ENCODE measurements around the gene ZFYVE16. TPM values are rescaled to one million over a fixed set of nuclear protein-coding genes. Genes with fewer than 3 reads are reported as not detected.

ZFYVE16 gene
- 53.6 and 56.3 TPM in 2 replicates for total RNA-seq
- long read RNA-seq, full-length matches to known transcripts: 2 of 61 reads
- long read RNA-seq, partial matches to known transcripts: 52 of 61 reads
- long read RNA-seq, other reads (novel, unspliced or antisense): 7 of 61 reads

GRCh38 chr5:80407735-80408483, at the start of gene ZFYVE16:
Gene ZFYVE16 (plus strand): TSS chr5:80408064. CDS start chr5:80434148, 26,084 bp downstream.
- Mint-ChIP-seq H3K36me3 (ENCODE audit: unreplicated experiment) (no peaks in the 10 kb centered on the region), H3K27ac (ENCODE audit: unreplicated experiment) (peak within 1 kb of the TSS; percentile 99), H3K9me3 (ENCODE audit: unreplicated experiment) (no peaks in the 10 kb centered on the region), H3K4me3 (ENCODE audit: unreplicated experiment) (peak within 1 kb of the TSS; percentile 85), H3K27me3 (ENCODE audit: unreplicated experiment) (peaks cover 3% of the 10 kb centered on the region), H3K4me1 (ENCODE audit: unreplicated experiment) (peaks cover 32% of the 10 kb centered on the region)
- TF ChIP-seq, protein P1, sequence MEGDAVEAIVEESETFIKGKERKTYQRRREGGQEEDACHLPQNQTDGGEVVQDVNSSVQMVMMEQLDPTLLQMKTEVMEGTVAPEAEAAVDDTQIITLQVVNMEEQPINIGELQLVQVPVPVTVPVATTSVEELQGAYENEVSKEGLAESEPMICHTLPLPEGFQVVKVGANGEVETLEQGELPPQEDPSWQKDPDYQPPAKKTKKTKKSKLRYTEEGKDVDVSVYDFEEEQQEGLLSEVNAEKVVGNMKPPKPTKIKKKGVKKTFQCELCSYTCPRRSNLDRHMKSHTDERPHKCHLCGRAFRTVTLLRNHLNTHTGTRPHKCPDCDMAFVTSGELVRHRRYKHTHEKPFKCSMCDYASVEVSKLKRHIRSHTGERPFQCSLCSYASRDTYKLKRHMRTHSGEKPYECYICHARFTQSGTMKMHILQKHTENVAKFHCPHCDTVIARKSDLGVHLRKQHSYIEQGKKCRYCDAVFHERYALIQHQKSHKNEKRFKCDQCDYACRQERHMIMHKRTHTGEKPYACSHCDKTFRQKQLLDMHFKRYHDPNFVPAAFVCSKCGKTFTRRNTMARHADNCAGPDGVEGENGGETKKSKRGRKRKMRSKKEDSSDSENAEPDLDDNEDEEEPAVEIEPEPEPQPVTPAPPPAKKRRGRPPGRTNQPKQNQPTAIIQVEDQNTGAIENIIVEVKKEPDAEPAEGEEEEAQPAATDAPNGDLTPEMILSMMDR (IDR thresholded peaks at IDR 0.05): peak; percentile 48
- DNase-seq (ENCODE audit: extremely low spot score, unreplicated experiment): peak; percentile 99

DNA sequence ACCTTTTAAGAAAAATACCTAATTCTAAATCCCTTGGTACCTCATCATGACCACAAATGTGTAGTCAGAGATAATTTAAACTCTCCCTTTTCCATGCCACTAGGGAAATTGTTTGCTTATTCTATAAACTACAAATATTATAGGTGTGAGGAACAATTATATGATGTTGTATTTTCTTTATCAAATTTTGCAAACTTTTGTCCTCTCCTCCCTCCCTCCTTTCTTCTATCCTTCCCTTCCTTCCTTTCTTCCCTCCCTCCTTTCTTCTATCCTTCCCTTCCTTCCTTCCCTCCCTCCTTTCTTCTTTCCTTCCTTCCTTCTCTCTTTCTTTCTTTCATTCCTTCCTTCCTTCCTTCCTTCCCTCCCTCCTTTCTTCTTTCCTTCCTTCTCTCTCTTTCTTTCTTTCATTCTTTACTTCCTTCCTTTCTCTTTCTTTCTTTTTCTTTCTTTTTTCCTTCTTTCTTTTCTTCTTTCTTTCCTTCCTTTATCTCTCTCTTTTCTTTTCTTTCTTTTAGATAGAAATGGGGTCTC, 46.9 kb upstream of the ZFYVE16 start:
- H3K36me3 Mint-ChIP-seq (ENCODE audit: unreplicated experiment): no peaks in the 10 kb centered on the region
- no peaks in the 10 kb centered on the region for H3K9me3 Mint-ChIP-seq (ENCODE audit: unreplicated experiment)
- TF ChIP-seq, protein P1 (IDR thresholded peaks at IDR 0.05): no peak
- DNase-seq (ENCODE audit: extremely low spot score, unreplicated experiment): no peak
- no peak overlapping the region for H3K4me3 Mint-ChIP-seq (ENCODE audit: unreplicated experiment)
- no peaks in the 10 kb centered on the region for H3K4me1 Mint-ChIP-seq (ENCODE audit: unreplicated experiment)
- H3K27ac Mint-ChIP-seq (ENCODE audit: unreplicated experiment): no peak overlapping the region
- H3K27me3 Mint-ChIP-seq (ENCODE audit: unreplicated experiment): peaks cover 7% of the 10 kb centered on the region

- Mint-ChIP-seq H3K27me3 (ENCODE audit: unreplicated experiment) (peaks cover 18% of the 10 kb centered on the region), H3K27ac (ENCODE audit: unreplicated experiment) (no peak overlapping the region), H3K36me3 (ENCODE audit: unreplicated experiment) (no peaks in the 10 kb centered on the region), H3K4me1 (ENCODE audit: unreplicated experiment) (no peaks in the 10 kb centered on the region), H3K9me3 (ENCODE audit: unreplicated experiment) (no peaks in the 10 kb centered on the region), H3K4me3 (ENCODE audit: unreplicated experiment) (no peak overlapping the region)
- no peak for DNase-seq (ENCODE audit: extremely low spot score, unreplicated experiment)
- TF ChIP-seq, protein P1 (IDR thresholded peaks at IDR 0.05): no peak
These were observed 43.0 kb upstream of the ZFYVE16 start for GRCh38 chr5:80364892-80365291.

DNA sequence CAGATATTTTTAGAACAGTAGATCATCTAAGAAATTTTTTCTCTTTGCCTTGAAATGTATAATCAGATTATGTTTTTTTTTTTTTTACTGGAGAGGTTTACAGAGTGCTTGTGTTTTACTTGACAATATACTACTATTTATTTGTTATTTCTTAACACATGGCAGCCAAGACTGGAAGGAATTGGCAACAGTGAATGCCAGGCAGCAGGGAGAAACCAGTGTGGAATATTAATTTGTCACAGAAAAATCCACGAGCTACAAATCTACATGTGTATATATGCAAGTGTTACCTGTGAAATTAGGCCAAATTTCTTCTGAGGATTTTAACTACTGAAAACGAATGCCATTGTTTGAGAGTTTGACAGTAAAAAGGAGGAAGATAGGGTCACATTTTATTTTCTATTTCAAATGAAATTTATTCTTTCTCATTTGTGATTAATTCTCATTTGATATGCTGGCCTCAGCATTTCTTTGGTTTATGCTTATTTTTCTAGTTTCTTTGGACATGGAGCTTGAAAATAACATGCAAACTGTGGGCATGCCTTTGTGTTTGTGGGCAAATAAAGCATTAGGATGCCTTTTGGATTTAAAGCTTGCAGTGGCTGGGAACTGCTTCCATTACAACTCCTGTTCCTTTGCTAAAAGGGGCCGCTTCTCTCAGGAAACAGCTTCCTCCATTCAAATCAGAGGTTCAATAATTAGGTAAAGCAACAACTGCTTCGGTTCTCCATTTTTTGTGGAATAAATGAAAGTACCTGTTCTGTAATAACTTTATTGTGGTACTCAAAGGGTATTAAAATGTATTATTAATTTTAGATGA, 39.0 kb upstream of the ZFYVE16 start:
- H3K4me1 Mint-ChIP-seq (ENCODE audit: unreplicated experiment): no peaks in the 10 kb centered on the region
- TF ChIP-seq, protein P1 (IDR thresholded peaks at IDR 0.05): no peak
- no peak overlapping the region for H3K4me3 Mint-ChIP-seq (ENCODE audit: unreplicated experiment)
- no peaks in the 10 kb centered on the region for H3K36me3 Mint-ChIP-seq (ENCODE audit: unreplicated experiment)
- no peaks in the 10 kb centered on the region for H3K9me3 Mint-ChIP-seq (ENCODE audit: unreplicated experiment)
- H3K27me3 Mint-ChIP-seq (ENCODE audit: unreplicated experiment): peaks cover 31% of the 10 kb centered on the region
- no peak overlapping the region for H3K27ac Mint-ChIP-seq (ENCODE audit: unreplicated experiment)
- no peak for DNase-seq (ENCODE audit: extremely low spot score, unreplicated experiment)
